Measurements from ENCODE around the gene DLK2. TPM values are rescaled to one million over a fixed set of nuclear protein-coding genes. Genes with fewer than 3 reads are reported as not detected.

Gene DLK2
- total and polyA plus RNA-seq, 2 of the 13 experiments (the other 11 are each of a cell fraction or from before 2014, with no cell fraction given) = 1.2 to 3.8 TPM

DNA sequence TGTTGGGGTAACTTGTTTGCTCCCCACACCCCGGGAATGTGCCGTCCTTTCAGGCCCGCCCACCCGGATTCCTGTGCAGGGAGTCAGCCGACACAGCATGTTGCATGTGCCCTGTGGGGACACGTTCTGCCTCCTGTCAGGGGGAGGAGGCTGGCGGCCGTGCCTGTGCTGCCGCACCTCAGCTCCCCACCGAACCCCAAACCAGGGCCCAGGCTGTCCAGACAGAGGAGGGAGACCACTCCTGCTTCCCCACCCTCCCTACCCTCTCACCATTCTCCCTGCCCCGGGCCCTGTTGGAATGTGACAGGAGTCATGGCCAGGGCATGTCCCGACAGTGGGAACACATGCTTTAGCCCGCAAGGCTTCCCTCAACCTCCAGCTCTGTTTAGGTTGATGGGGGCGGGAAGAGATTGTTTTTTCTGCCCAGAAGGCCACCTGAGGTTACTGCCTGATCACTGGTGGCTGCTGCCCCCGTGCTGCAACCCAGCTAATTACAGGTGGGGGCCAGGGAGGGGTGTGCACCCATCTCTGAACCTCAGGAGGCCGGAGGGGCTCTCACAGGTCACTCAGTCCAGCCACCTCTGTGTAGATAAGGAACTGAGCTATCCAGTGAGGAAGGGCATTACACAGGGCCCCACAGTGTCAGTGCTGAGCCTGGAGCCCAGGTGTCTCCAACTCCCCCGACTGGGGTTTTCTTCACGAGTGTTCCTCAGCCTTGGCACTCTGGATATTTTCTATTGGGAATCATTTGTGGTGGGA lies 41.2 kb upstream of the DLK2 start (continued):
- TF ChIP-seq HDAC1 (CRISPR knock-in tag; IDR thresholded peaks at IDR 0.05) = 0 out of 2 replicates have a peak, but pooled peaks have one; percentile 45
- no peak for TF ChIP-seq SMAD9 (CRISPR knock-in tag; IDR thresholded peaks at IDR 0.05)
- TF ChIP-seq ARID4A (CRISPR knock-in tag; IDR thresholded peaks at IDR 0.05; ENCODE audit: borderline replicate concordance) = peak; percentile 58; the same call in 1 of the 2 replicates
- TF ChIP-seq RXRB (CRISPR knock-in tag; IDR thresholded peaks at IDR 0.05; ENCODE audit: borderline replicate concordance) = peak; percentile 99
- no peak for TF ChIP-seq NFRKB (IDR thresholded peaks at IDR 0.05)
- TF ChIP-seq ZBTB26 (CRISPR knock-in tag; IDR thresholded peaks at IDR 0.05; ENCODE audit: borderline replicate concordance) = peak; percentile 50; the same call in 1 of the 2 replicates
- TF ChIP-seq, protein P1, sequence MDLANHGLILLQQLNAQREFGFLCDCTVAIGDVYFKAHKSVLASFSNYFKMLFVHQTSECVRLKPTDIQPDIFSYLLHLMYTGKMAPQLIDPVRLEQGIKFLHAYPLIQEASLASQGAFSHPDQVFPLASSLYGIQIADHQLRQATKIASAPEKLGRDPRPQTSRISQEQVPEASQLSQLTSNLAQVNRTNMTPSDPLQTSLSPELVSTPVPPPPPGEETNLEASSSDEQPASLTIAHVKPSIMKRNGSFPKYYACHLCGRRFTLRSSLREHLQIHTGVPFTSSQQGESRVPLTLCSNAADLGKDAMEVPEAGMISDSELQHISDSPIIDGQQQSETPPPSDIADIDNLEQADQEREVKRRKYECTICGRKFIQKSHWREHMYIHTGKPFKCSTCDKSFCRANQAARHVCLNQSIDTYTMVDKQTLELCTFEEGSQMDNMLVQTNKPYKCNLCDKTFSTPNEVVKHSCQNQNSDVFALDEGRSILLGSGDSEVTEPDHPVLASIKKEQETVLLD (CRISPR knock-in tag; IDR thresholded peaks at IDR 0.05; ENCODE audit: low read depth) = no peak
- peak; percentile 61; the same call in 1 of the 2 replicates for TF ChIP-seq MED1 (CRISPR knock-in tag; IDR thresholded peaks at IDR 0.05)
- no peak for TF ChIP-seq RNF2 (conservative IDR thresholded peaks at IDR 0.05; ENCODE audit: low read depth)
- 0 out of 2 replicates have a peak, but pooled peaks have one; percentile 72 for TF ChIP-seq ZNF33B (CRISPR knock-in tag; IDR thresholded peaks at IDR 0.05)
- peak; percentile 47; the same call in 1 of the 2 replicates for TF ChIP-seq ZNF788 (CRISPR knock-in tag; IDR thresholded peaks at IDR 0.05; ENCODE audit: borderline replicate concordance)
- no peak for TF ChIP-seq NONO (IDR thresholded peaks at IDR 0.05)
- TF ChIP-seq NONO (CRISPR knock-in tag; conservative IDR thresholded peaks at IDR 0.05) = 0 out of 2 replicates have a peak, but pooled peaks have one; percentile 33
- peak; percentile 45; the same call in 1 of the 2 replicates for TF ChIP-seq ZMYM4 (CRISPR knock-in tag; IDR thresholded peaks at IDR 0.05)
- 0 out of 2 replicates have a peak, but pooled peaks have one; percentile 56 for TF ChIP-seq HOXA5 (CRISPR knock-in tag; IDR thresholded peaks at IDR 0.05)
- TF ChIP-seq NRL (CRISPR knock-in tag; IDR thresholded peaks at IDR 0.05; ENCODE audit: borderline replicate concordance) = peak; percentile 23; the same call in 1 of the 2 replicates
- no peak for TF ChIP-seq MTF2 (CRISPR knock-in tag; IDR thresholded peaks at IDR 0.05; ENCODE audit: borderline replicate concordance)
- peak; percentile 49; the same call in 1 of the 2 replicates for TF ChIP-seq ELF3 (CRISPR knock-in tag; IDR thresholded peaks at IDR 0.05)
- TF ChIP-seq, protein P2, sequence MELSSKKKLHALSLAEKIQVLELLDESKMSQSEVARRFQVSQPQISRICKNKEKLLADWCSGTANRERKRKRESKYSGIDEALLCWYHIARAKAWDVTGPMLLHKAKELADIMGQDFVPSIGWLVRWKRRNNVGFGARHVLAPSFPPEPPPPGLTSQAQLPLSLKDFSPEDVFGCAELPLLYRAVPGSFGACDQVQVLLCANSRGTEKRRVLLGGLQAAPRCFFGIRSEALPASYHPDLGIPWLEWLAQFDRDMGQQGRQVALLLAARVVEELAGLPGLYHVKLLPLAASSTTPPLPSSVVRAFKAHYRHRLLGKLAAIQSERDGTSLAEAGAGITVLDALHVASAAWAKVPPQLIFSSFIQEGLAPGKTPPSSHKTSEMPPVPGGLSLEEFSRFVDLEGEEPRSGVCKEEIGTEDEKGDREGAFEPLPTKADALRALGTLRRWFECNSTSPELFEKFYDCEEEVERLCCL (CRISPR knock-in tag; IDR thresholded peaks at IDR 0.05; ENCODE audit: borderline replicate concordance) = 0 out of 2 replicates have a peak, but pooled peaks have one; percentile 16
- no peak for TF ChIP-seq ZNF644 (CRISPR knock-in tag; IDR thresholded peaks at IDR 0.05; ENCODE audit: low read depth)
- TF ChIP-seq ZNF746 (CRISPR knock-in tag; IDR thresholded peaks at IDR 0.05) = no peak
- TF ChIP-seq ZSCAN9 (CRISPR knock-in tag; IDR thresholded peaks at IDR 0.05; ENCODE audit: borderline replicate concordance) = peak; percentile 44; the same call in 1 of the 2 replicates
